HUES64 (cell line): ENCODE data around the gene ABHD6.
"Not testable (repeated sequence)": the region's sequence is repeated elsewhere in the genome, so short reads cannot be mapped to it uniquely, and the experiment has no call there.

ENCODE experiments used
- H3K27ac ChIP-seq: 2 replicates; pipeline ENCODE4 v1.7.0; 2013; ENCODE audit warnings: low read depth, low read length, inconsistent platforms
- H3K27me3 ChIP-seq: 2 replicates; pipeline ENCODE4 v1.6.1; 2013; ENCODE audit warnings: mild to moderate bottlenecking, low read length; ENCODE audit not compliant: insufficient read depth
- H3K36me3 ChIP-seq: 2 replicates; pipeline ENCODE4 v1.6.1; 2013; ENCODE audit warnings: mild to moderate bottlenecking, low read length; ENCODE audit not compliant: insufficient read depth
- H3K4me1 ChIP-seq: 2 replicates; pipeline ENCODE4 v1.6.1; 2013; ENCODE audit warnings: mild to moderate bottlenecking, low read length, moderate library complexity; ENCODE audit not compliant: insufficient read depth
- H3K4me3 ChIP-seq: 2 replicates; pipeline ENCODE4 v1.5.1; 2013; ENCODE audit warnings: mild to moderate bottlenecking, low read length, moderate library complexity
- H3K9ac ChIP-seq: 2 replicates; pipeline ENCODE4 v1.6.1; 2013; ENCODE audit warnings: mild to moderate bottlenecking, low read depth, low read length
- H3K9me3 ChIP-seq: 2 replicates; pipeline ENCODE4 v1.6.1; 2013; ENCODE audit warnings: low read depth, low read length; ENCODE audit not compliant: insufficient read depth
- WGBS: fragments of 150-250, 120-280 bp; methylation state at CpG from one replicate; pipeline ENCODE4 v1.1.7; 2013; ENCODE audit warnings: missing lambda C conversion rate; 5-methylcytosine and 5-hydroxymethylcytosine counted together

Gene ABHD6

GRCh38 chr3:58336135-58336882, 98.7 kb downstream of the ABHD6 start:
- H3K27ac ChIP-seq: no peak overlapping the region

GRCh38 chr3:58337190-58337589, 99.6 kb downstream of the ABHD6 start:
- H3K4me3 ChIP-seq: no peak overlapping the region
- H3K27me3 ChIP-seq: peaks cover 17% of the 10 kb centered on the region
- H3K4me1 ChIP-seq: peaks cover 19% of the 10 kb centered on the region
- H3K9me3 ChIP-seq: no peaks in the 10 kb centered on the region
- 95% methylated on average over 1 of the region's 1 CpG for WGBS
- H3K36me3 ChIP-seq: no peaks in the 10 kb centered on the region
- no peak overlapping the region for H3K27ac ChIP-seq
- no peak overlapping the region for H3K9ac ChIP-seq

More at GRCh38 chr3:58336135-58336882, 98.7 kb downstream of the ABHD6 start:
- 87% methylated on average over 2 of the region's 3 CpGs for WGBS
- H3K4me3 ChIP-seq: no peak overlapping the region
- H3K27me3 ChIP-seq: peaks cover 23% of the 10 kb centered on the region
- H3K9me3 ChIP-seq: no peaks in the 10 kb centered on the region
- H3K9ac ChIP-seq: no peak overlapping the region
- H3K4me1 ChIP-seq: peaks cover 19% of the 10 kb centered on the region
- H3K36me3 ChIP-seq: no peaks in the 10 kb centered on the region

- not testable (repeated sequence) for H3K36me3 ChIP-seq, H3K27me3 ChIP-seq, H3K9ac ChIP-seq, H3K9me3 ChIP-seq, H3K4me3 ChIP-seq, H3K27ac ChIP-seq
- peaks cover 12% of the 10 kb centered on the region for H3K4me1 ChIP-seq
- WGBS: 95% methylated on average over 12 of the region's 12 CpGs
Observed at GRCh38 chr3:58339146-58339545, 101.6 kb downstream of the ABHD6 start.

- no peaks in the 10 kb centered on the region for H3K36me3 ChIP-seq
Observed at GRCh38 chr3:58340594-58341244, 103.1 kb downstream of the ABHD6 start.

GRCh38 chr3:58341376-58341775, 103.8 kb downstream of the ABHD6 start:
- no peak overlapping the region for H3K27ac ChIP-seq
- no peak overlapping the region for H3K9ac ChIP-seq
- no peaks in the 10 kb centered on the region for H3K9me3 ChIP-seq
- WGBS: 94% methylated on average over 3 of the region's 3 CpGs
- no peak overlapping the region for H3K4me3 ChIP-seq
- H3K4me1 ChIP-seq: no peaks in the 10 kb centered on the region
- H3K27me3 ChIP-seq: no peaks in the 10 kb centered on the region
- H3K36me3 ChIP-seq: no peaks in the 10 kb centered on the region

More at GRCh38 chr3:58340594-58341244, 103.1 kb downstream of the ABHD6 start:
- Histone ChIP-seq H3K27ac (no peak overlapping the region), H3K4me1 (no peaks in the 10 kb centered on the region), H3K27me3 (no peaks in the 10 kb centered on the region), H3K9me3 (no peaks in the 10 kb centered on the region), H3K9ac (no peak overlapping the region), H3K4me3 (no peak overlapping the region)
- 100% methylated on average over 3 of the region's 3 CpGs for WGBS

- H3K4me3 ChIP-seq: no peak overlapping the region
- WGBS: over 99% methylated on average over 5 of the region's 5 CpGs
- H3K27me3 ChIP-seq: no peaks in the 10 kb centered on the region
- no peak overlapping the region for H3K27ac ChIP-seq
- H3K9me3 ChIP-seq: no peaks in the 10 kb centered on the region
- H3K9ac ChIP-seq: no peak overlapping the region
- no peaks in the 10 kb centered on the region for H3K36me3 ChIP-seq
- no peaks in the 10 kb centered on the region for H3K4me1 ChIP-seq
Observed at GRCh38 chr3:58342676-58343075, 105.1 kb downstream of the ABHD6 start.
